H1 (cell line): ENCODE data around the gene DNAJC24. TPM values are rescaled to one million over a fixed set of nuclear protein-coding genes. Genes with fewer than 3 reads are reported as not detected.

Source experiments
- CTCF ChIA-PET: fragments of 300-600 bp; sonication (Branson Sonifier 250); formaldehyde crosslinking; loops from one replicate; lab custom pipeline; 2021; ENCODE audit not compliant: partially characterized antibody; lab: Charles Lee
- POLR2A ChIA-PET: fragments of 300-600 bp; sonication (Branson Sonifier 250); formaldehyde crosslinking; loops from one replicate; lab custom pipeline; 2021; ENCODE audit warnings: inconsistent platforms; ENCODE audit not compliant: partially characterized antibody; lab: Charles Lee
- DNase-seq, 2 experiments: peaks; one replicate each; pipeline versions ENCODE4 v3.0.0 to v3.0.0-alpha.2; 2010 to 2022; ENCODE audit warnings: low spot score in 2 of 2, low read depth in 1 of 2, mixed read lengths in 1 of 2
- FAIRE-seq: peaks from 2 replicates; lab custom pipeline; 2011; peaks lifted over from hg19 to GRCh38; lab: Jason Lieb, UNC
- H2AFZ ChIP-seq: 2 replicates; pipeline ENCODE4 v1.8.1; 2012; ENCODE audit warnings: low read length, inconsistent platforms
- H2AK5ac ChIP-seq: 2 replicates; pipeline ENCODE4 v1.6.1; 2013; ENCODE audit warnings: low read depth, low read length
- H2BK120ac ChIP-seq: replicated peaks from 2 replicates; pipeline ENCODE3; 2013; ENCODE audit warnings: low read depth, low read length, inconsistent platforms
- H2BK12ac ChIP-seq: 2 replicates; pipeline ENCODE4 v1.6.1; 2013; ENCODE audit warnings: low read depth, low read length
- H2BK15ac ChIP-seq: 2 replicates; pipeline ENCODE4 v1.6.1; 2013; ENCODE audit warnings: low read length
- H2BK20ac ChIP-seq: 2 replicates; pipeline ENCODE4 v1.6.1; 2013; ENCODE audit warnings: low read length
- H2BK5ac ChIP-seq: 2 replicates; pipeline ENCODE4 v1.6.1; 2013; ENCODE audit warnings: low read depth, low read length
- H3K14ac ChIP-seq: 2 replicates; pipeline ENCODE4 v1.6.1; 2013; ENCODE audit warnings: inconsistent platforms; ENCODE audit not compliant: insufficient read length
- H3K18ac ChIP-seq: 2 replicates; pipeline ENCODE4 v1.6.1; 2013; ENCODE audit warnings: low read length; ENCODE audit errors: extremely low read depth
- H3K23ac ChIP-seq: 2 replicates; pipeline ENCODE4 v1.6.1; 2013; ENCODE audit warnings: inconsistent platforms; ENCODE audit not compliant: insufficient read length
- H3K23me2 ChIP-seq: 2 replicates; pipeline ENCODE4 v1.6.1; 2013; ENCODE audit warnings: low read depth, low read length
- H3K27ac ChIP-seq: 2 replicates; pipeline ENCODE4 v1.6.1; 2011; ENCODE audit warnings: low read depth, low read length, inconsistent platforms
- H3K27me3 ChIP-seq, 4 experiments: replicated peaks in 1 of 4; 1 replicate in 1 of 4; 2 replicates in 3 of 4; pipeline versions ENCODE4 v1.6.1 to v1.8.1; 2011 to 2013; ENCODE audit warnings: low read length in 3 of 4, mild to moderate bottlenecking in 3 of 4, inconsistent platforms in 2 of 4, mixed read lengths in 2 of 4, moderate library complexity in 1 of 4; ENCODE audit not compliant: control insufficient read depth in 3 of 4, insufficient read depth in 3 of 4; ENCODE audit errors: extremely low read depth in 1 of 4
- H3K36me3 ChIP-seq, 4 experiments: 2 replicates each; pipeline versions ENCODE4 v1.6.1 to v1.8.1; 2011 to 2013; ENCODE audit warnings: mild to moderate bottlenecking in 4 of 4, low read length in 3 of 4, moderate library complexity in 2 of 4, control low read depth in 1 of 4, inconsistent platforms in 1 of 4; ENCODE audit not compliant: insufficient read depth in 4 of 4, control insufficient read depth in 2 of 4
- H3K4ac ChIP-seq: replicated peaks from 2 replicates; pipeline ENCODE3; 2013; ENCODE audit warnings: low read length, low read depth, mixed read lengths, inconsistent platforms; ENCODE audit not compliant: insufficient read length
- H3K4me1 ChIP-seq, 4 experiments: replicated peaks in 1 of 4; 1 replicate in 1 of 4; 2 replicates in 3 of 4; pipeline versions ENCODE4 v1.6.1 to v1.8.1; 2011 to 2013; ENCODE audit warnings: low read length in 3 of 4, inconsistent platforms in 2 of 4, mixed read lengths in 1 of 4; ENCODE audit not compliant: insufficient read depth in 4 of 4, control insufficient read depth in 3 of 4
- H3K4me2 ChIP-seq, 2 experiments: 2 replicates each; pipeline versions ENCODE4 v1.6.1 to v1.8.1; 2011 to 2013; ENCODE audit warnings: low read depth in 2 of 2, low read length in 2 of 2, control low read depth in 1 of 2, inconsistent platforms in 1 of 2, mild to moderate bottlenecking in 1 of 2; ENCODE audit not compliant: insufficient read depth in 1 of 2
- H3K4me3 ChIP-seq, 4 experiments: fragments of 200-600, 300-600 bp in 1 of 4; sonication (generic), shearing (Covaris generic), sonication (Bioruptor Twin) in 1 of 4; 2 replicates each; pipeline versions ENCODE4 v1.5.1 to v1.8.1; 2011 to 2016; ENCODE audit warnings: low read length in 4 of 4, low read depth in 3 of 4, control low read depth in 2 of 4, inconsistent platforms in 2 of 4, mild to moderate bottlenecking in 2 of 4, mixed read lengths in 1 of 4, moderate library complexity in 1 of 4; ENCODE audit not compliant: insufficient read depth in 2 of 4; ENCODE audit errors: extremely low read depth in 1 of 4
- H3K56ac ChIP-seq: replicated peaks from 2 replicates; pipeline ENCODE3; 2013; ENCODE audit warnings: low read depth, mild to moderate bottlenecking, mixed read lengths, low read length, inconsistent platforms; ENCODE audit not compliant: insufficient read length
- H3K79me1 ChIP-seq: 2 replicates; pipeline ENCODE4 v1.6.1; 2013; ENCODE audit warnings: low read depth, low read length, control low read depth
- H3K79me2 ChIP-seq, 2 experiments: 2 replicates each; pipeline versions ENCODE4 v1.6.1 to v1.8.1; 2012 to 2013; ENCODE audit warnings: low read length in 2 of 2, mild to moderate bottlenecking in 2 of 2, inconsistent platforms in 1 of 2; ENCODE audit not compliant: insufficient read depth in 2 of 2, control insufficient read depth in 1 of 2
- H3K9ac ChIP-seq, 4 experiments: replicated peaks in 1 of 4; 1 replicate in 1 of 4; 2 replicates in 3 of 4; pipeline versions ENCODE4 v1.6.1 to v1.8.1; 2011 to 2013; ENCODE audit warnings: low read depth in 3 of 4, low read length in 3 of 4, control low read depth in 2 of 4, mild to moderate bottlenecking in 2 of 4, moderate library complexity in 2 of 4, inconsistent platforms in 1 of 4; ENCODE audit errors: extremely low read depth in 1 of 4
- H3K9me3 ChIP-seq, 2 experiments: 2 replicates each; pipeline versions ENCODE4 v1.6.1 to v1.8.1; 2012 to 2013; ENCODE audit warnings: mild to moderate bottlenecking in 2 of 2, moderate library complexity in 2 of 2, control low read depth in 1 of 2, inconsistent platforms in 1 of 2, low read depth in 1 of 2, low read length in 1 of 2, mixed read lengths in 1 of 2; ENCODE audit not compliant: insufficient read depth in 2 of 2
- H4K20me1 ChIP-seq, 2 experiments: replicated peaks in 1 of 2; 2 replicates each; pipeline versions ENCODE3 to v1.8.1; 2011 to 2013; ENCODE audit warnings: inconsistent platforms in 2 of 2, low read length in 2 of 2, mild to moderate bottlenecking in 1 of 2; ENCODE audit not compliant: insufficient read depth in 2 of 2, control insufficient read depth in 1 of 2
- H4K5ac ChIP-seq: 2 replicates; pipeline ENCODE4 v1.6.1; 2013; ENCODE audit warnings: low read length, low read depth, mixed read lengths, inconsistent platforms; ENCODE audit not compliant: insufficient read length
- H4K8ac ChIP-seq: 2 replicates; pipeline ENCODE4 v1.8.0; 2013; ENCODE audit warnings: mild to moderate bottlenecking, moderate library complexity, low read length, inconsistent platforms; ENCODE audit not compliant: insufficient read depth; ENCODE audit errors: extremely low read depth
- H4K91ac ChIP-seq: replicated peaks from 2 replicates; pipeline ENCODE3; 2013; ENCODE audit warnings: low read length, mixed read lengths, inconsistent platforms; ENCODE audit not compliant: insufficient read length
- SRF ChIP-seq: IDR thresholded peaks from 2 replicates; pipeline ENCODE4 v1.6.1; 2011; ENCODE audit warnings: mild to moderate bottlenecking, low read depth, low read length, moderate library complexity
- TAF1 ChIP-seq: IDR thresholded peaks from 2 replicates; pipeline ENCODE4 v1.6.1; 2011; ENCODE audit warnings: mild to moderate bottlenecking, low read depth, low read length
- WGBS, 2 experiments: shearing (Covaris generic) in 1 of 2; methylation state at CpG; one replicate each; pipeline versions ENCODE4 v1.1.6 to v1.1.7; 2013 to 2015; ENCODE audit warnings: low lambda C conversion rate in 2 of 2, mixed read lengths in 2 of 2, inconsistent platforms in 1 of 2, low coverage in 1 of 2, missing lambda C conversion rate in 1 of 2; ENCODE audit not compliant: insufficient replicate concordance in 2 of 2, insufficient coverage in 1 of 2, insufficient read length in 1 of 2; ENCODE audit errors: extremely low coverage in 1 of 2, missing lambda C conversion rate in 1 of 2; 5-methylcytosine and 5-hydroxymethylcytosine counted together
- polyA plus RNA-seq, 7 experiments: library from polyadenylated mRNA; depleted of rRNA in 3 of 7; stranded (reverse) in 5 of 7; unstranded in 2 of 7; fragments of >200 nt in 5 of 7; fragments of 200-250 nt in 2 of 7; gene quantifications; 1 replicate in 5 of 7; 2 replicates in 1 of 7; 4 replicates in 1 of 7; pipeline versions ENCODE4 v1.2.1 to v1.2.3, GENCODE V29; 2011 to 2013; ENCODE audit warnings: missing spikeins in 2 of 7, mixed read lengths in 2 of 7
- total RNA-seq: library from RNA; stranded (reverse); fragmentation: NEBNext Ultra II Directional; extraction: Animal tissue kit (Norgen Biotek cat#: 25700); gene quantifications from 2 replicates; pipeline ENCODE4 v1.2.1, GENCODE V29; 2021

Gene DNAJC24
- total and polyA plus RNA-seq, 2 of the 8 experiments (the other 6 are each of a cell fraction or from before 2014, with no cell fraction given), result 7.2 to 21.1 TPM

DNA sequence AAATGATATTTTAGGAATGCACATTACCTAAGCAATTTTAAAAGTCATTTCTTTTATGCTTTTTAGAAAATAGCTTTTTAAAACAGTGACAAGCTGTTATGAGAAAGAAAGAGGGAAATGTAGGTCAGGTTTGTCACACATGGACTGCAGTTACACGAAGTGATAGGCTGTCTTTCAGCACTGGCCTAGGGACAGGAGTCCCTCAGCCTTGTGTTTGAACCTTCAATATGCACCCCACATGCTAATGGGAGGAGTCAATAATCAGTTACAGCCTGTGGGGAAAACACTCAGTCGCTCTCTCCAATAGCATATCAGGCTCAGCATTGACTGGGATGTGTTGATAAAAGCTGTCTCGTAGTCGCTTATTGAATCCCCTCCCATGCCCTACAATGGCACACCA, 45.8 kb downstream of the DNAJC24 start:
- Histone ChIP-seq H4K5ac (no peak overlapping the region), H3K79me2 (0 out of 4 replicates have a peak, but pooled peaks cover 0 to 2% of the 10 kb centered on the region in 2 experiments), H3K36me3 (peaks cover 0 to 2% (median 0%) of the 10 kb centered on the region in 4 experiments; a peak in 2 of 8 replicates), H2BK12ac (no peak overlapping the region), H3K9ac (no peak overlapping the region), H3K56ac (no peak overlapping the region), H3K4ac (no peak overlapping the region), H3K4me1 (peaks cover 0 to 17% (median 10%) of the 10 kb centered on the region in 4 experiments; a peak in 4 of 7 replicates), H3K79me1 (no peaks in the 10 kb centered on the region), H3K27me3 (peaks cover 0 to 1% (median 0%) of the 10 kb centered on the region in 4 experiments; a peak in 1 of 7 replicates), H3K14ac (no peak overlapping the region), H2BK20ac (no peak overlapping the region), H3K4me3 (no peak overlapping the region), H3K4me2 (no peak overlapping the region), H3K23me2 (no peaks in the 10 kb centered on the region), H3K9me3 (no peaks in the 10 kb centered on the region), H4K20me1 (no peaks in the 10 kb centered on the region), H4K91ac (no peak overlapping the region), H3K27ac (no peak overlapping the region), H3K18ac (no peak overlapping the region), H3K23ac (no peak overlapping the region), H2AK5ac (no peak overlapping the region), H4K8ac (no peak overlapping the region), H2BK120ac (no peak overlapping the region), H2AFZ (no peak overlapping the region), H2BK15ac (no peak overlapping the region), H2BK5ac (no peak overlapping the region)
- 87% methylated on average over 4 of the region's 4 CpGs; no CpG with 5 or more reads in 1 of the 2 experiments for WGBS, 2 experiments
- no peak for FAIRE-seq
- ChIA-PET CTCF (interaction anchor here (0.9 to 1.6 kb wide), 4 partner anchors 12 to 351 kb away, joined by 3 to 8 read pairs (median 3); no protein-coding TSS in a partner anchor), POLR2A (no interaction called here)
- no peak for DNase-seq
- TF ChIP-seq SRF (no peak), TAF1 (no peak)
